IPS-NIHi7 (cell line): ENCODE results near the gene SLC5A10.
"Not testable (repeated sequence)": the region's sequence is repeated elsewhere in the genome, so short reads cannot be mapped to it uniquely, and the experiment has no call there.

Experiments used
- DNase-seq: peaks from one replicate; pipeline ENCODE4 v3.0.0; 2012; ENCODE audit warnings: mixed read lengths; ENCODE audit errors: extremely low spot score

The SLC5A10 gene

GRCh38 chr17:19017804-19018599 is 66.0 kb downstream of the SLC5A10 start:
- no peak for DNase-seq

- DNase-seq: no peak
Measured at GRCh38 chr17:19018600-19018950, 66.6 kb downstream of the SLC5A10 start.

- no peak for DNase-seq
Measured at GRCh38 chr17:19019041-19019941, 67.3 kb downstream of the SLC5A10 start.

- DNase-seq: no peak
Measured at GRCh38 chr17:19020016-19020415, 68.1 kb downstream of the SLC5A10 start.

GRCh38 chr17:19021011-19021621 is 69.2 kb downstream of the SLC5A10 start:
- not testable (repeated sequence) for DNase-seq

- DNase-seq: no peak
Measured at GRCh38 chr17:19021622-19022083, 69.7 kb downstream of the SLC5A10 start.

- no peak for DNase-seq
Measured at GRCh38 chr17:19022128-19022527, 70.2 kb downstream of the SLC5A10 start.

GRCh38 chr17:19022747-19023146 is 70.8 kb downstream of the SLC5A10 start:
- DNase-seq: no peak

- DNase-seq: no peak
Measured at GRCh38 chr17:19023209-19023999, 71.4 kb downstream of the SLC5A10 start.

GRCh38 chr17:19024101-19025078 is 72.4 kb downstream of the SLC5A10 start:
- no peak for DNase-seq

- not testable (repeated sequence) for DNase-seq
Measured at GRCh38 chr17:19028671-19029070, 76.7 kb downstream of the SLC5A10 start.

GRCh38 chr17:19029740-19030139 is 77.8 kb downstream of the SLC5A10 start:
- DNase-seq: not testable (repeated sequence)

GRCh38 chr17:19030771-19031449 is 78.9 kb downstream of the SLC5A10 start:
- not testable (repeated sequence) for DNase-seq

- not testable (repeated sequence) for DNase-seq
Measured at GRCh38 chr17:19031729-19032128, 79.8 kb downstream of the SLC5A10 start.

GRCh38 chr17:19032377-19032988 is 80.5 kb downstream of the SLC5A10 start:
- DNase-seq: not testable (repeated sequence)

GRCh38 chr17:19036186-19036585 is 84.2 kb downstream of the SLC5A10 start:
- not testable (repeated sequence) for DNase-seq

- not testable (repeated sequence) for DNase-seq
Measured at GRCh38 chr17:19037547-19037946, 85.6 kb downstream of the SLC5A10 start.

- not testable (repeated sequence) for DNase-seq
Measured at GRCh38 chr17:19038007-19038406, 86.0 kb downstream of the SLC5A10 start.

- not testable (repeated sequence) for DNase-seq
Measured at GRCh38 chr17:19038730-19039129, 86.8 kb downstream of the SLC5A10 start.
